Effector memory CD4-positive, alpha-beta T cell (primary cell): ENCODE results near the gene MYO5B.

Experiments used
- DNase-seq, 3 donors: peaks; one replicate each; pipeline ENCODE4 v3.0.0-alpha.2; 2020
- H3K27ac ChIP-seq: 2 replicates; pipeline ENCODE4 v1.7.0; 2013; ENCODE audit warnings: mild to moderate bottlenecking, low read length, moderate library complexity; ENCODE audit not compliant: insufficient read depth, poor library complexity, severe bottlenecking
- H3K27me3 ChIP-seq: replicated peaks from 2 replicates; pipeline ENCODE4 v1.7.0; 2013; ENCODE audit warnings: mild to moderate bottlenecking, low read length; ENCODE audit not compliant: insufficient read depth, control insufficient read depth, poor library complexity, severe bottlenecking
- H3K36me3 ChIP-seq: 2 replicates; pipeline ENCODE4 v1.7.0; 2013; ENCODE audit warnings: mild to moderate bottlenecking, low read length, moderate library complexity; ENCODE audit not compliant: control insufficient read depth, insufficient read depth
- H3K4me1 ChIP-seq: 2 replicates; pipeline ENCODE4 v1.7.0; 2013; ENCODE audit warnings: low read length, mild to moderate bottlenecking; ENCODE audit not compliant: control insufficient read depth, insufficient read depth, poor library complexity, severe bottlenecking
- H3K4me3 ChIP-seq: 2 replicates; pipeline ENCODE4 v1.7.0; 2013; ENCODE audit warnings: low read length, low read depth, mild to moderate bottlenecking; ENCODE audit not compliant: insufficient read depth, poor library complexity, severe bottlenecking
- H3K9me3 ChIP-seq: 2 replicates; pipeline ENCODE4 v1.7.0; 2013; ENCODE audit warnings: mild to moderate bottlenecking, low read length, moderate library complexity; ENCODE audit not compliant: control insufficient read depth

MYO5B gene

GRCh38 chr18:49973592-49973991, 221.4 kb downstream of the MYO5B start:
- Histone ChIP-seq H3K9me3 (no peaks in the 10 kb centered on the region), H3K27ac (no peak overlapping the region), H3K4me3 (no peak overlapping the region), H3K27me3 (peaks cover 2% of the 10 kb centered on the region), H3K36me3 (no peaks in the 10 kb centered on the region), H3K4me1 (no peaks in the 10 kb centered on the region)
- no peak for DNase-seq

- DNase-seq, result no peak
- H3K9me3 ChIP-seq, result no peaks in the 10 kb centered on the region
Observed at GRCh38 chr18:49972535-49972934, 222.4 kb downstream of the MYO5B start.

GRCh38 chr18:49971462-49971861, 223.5 kb downstream of the MYO5B start:
- no peaks in the 10 kb centered on the region for H3K4me1 ChIP-seq
- H3K27me3 ChIP-seq, result peaks cover 2% of the 10 kb centered on the region
- H3K36me3 ChIP-seq, result no peaks in the 10 kb centered on the region
- no peak for DNase-seq
- no peaks in the 10 kb centered on the region for H3K9me3 ChIP-seq
- no peak overlapping the region for H3K4me3 ChIP-seq
- H3K27ac ChIP-seq, result no peak overlapping the region

More at GRCh38 chr18:49972535-49972934, 222.4 kb downstream of the MYO5B start:
- H3K27me3 ChIP-seq, result peaks cover 2% of the 10 kb centered on the region
- H3K4me3 ChIP-seq, result no peak overlapping the region
- no peak overlapping the region for H3K27ac ChIP-seq
- no peaks in the 10 kb centered on the region for H3K4me1 ChIP-seq
- no peaks in the 10 kb centered on the region for H3K36me3 ChIP-seq

GRCh38 chr18:49970319-49970718, 224.6 kb downstream of the MYO5B start:
- H3K9me3 ChIP-seq, result no peaks in the 10 kb centered on the region
- no peaks in the 10 kb centered on the region for H3K4me1 ChIP-seq
- no peak for DNase-seq
- no peaks in the 10 kb centered on the region for H3K36me3 ChIP-seq
- H3K27ac ChIP-seq, result no peak overlapping the region
- no peak overlapping the region for H3K4me3 ChIP-seq
- peaks cover 2% of the 10 kb centered on the region for H3K27me3 ChIP-seq

- H3K4me1 ChIP-seq, result no peaks in the 10 kb centered on the region
- no peaks in the 10 kb centered on the region for H3K36me3 ChIP-seq
- no peak for DNase-seq
- H3K27ac ChIP-seq, result no peak overlapping the region
- H3K9me3 ChIP-seq, result no peaks in the 10 kb centered on the region
- H3K27me3 ChIP-seq, result peaks cover 2% of the 10 kb centered on the region
- H3K4me3 ChIP-seq, result no peak overlapping the region
Observed at GRCh38 chr18:49968644-49969309, 226.2 kb downstream of the MYO5B start.

- Histone ChIP-seq H3K4me1 (no peaks in the 10 kb centered on the region), H3K9me3 (no peaks in the 10 kb centered on the region), H3K4me3 (no peak overlapping the region), H3K27ac (no peak overlapping the region), H3K36me3 (no peaks in the 10 kb centered on the region), H3K27me3 (peaks cover 2% of the 10 kb centered on the region)
- DNase-seq, result no peak
Observed at GRCh38 chr18:49967636-49968313, 227.2 kb downstream of the MYO5B start.

GRCh38 chr18:49967171-49967570, 227.8 kb downstream of the MYO5B start:
- DNase-seq, result no peak
- no peak overlapping the region for H3K4me3 ChIP-seq
- H3K4me1 ChIP-seq, result no peaks in the 10 kb centered on the region
- H3K27ac ChIP-seq, result no peak overlapping the region
- H3K27me3 ChIP-seq, result peaks cover 2% of the 10 kb centered on the region
- H3K9me3 ChIP-seq, result no peaks in the 10 kb centered on the region
- no peaks in the 10 kb centered on the region for H3K36me3 ChIP-seq

GRCh38 chr18:49966090-49966489, 228.9 kb downstream of the MYO5B start:
- DNase-seq, result no peak
- no peaks in the 10 kb centered on the region for H3K36me3 ChIP-seq

GRCh38 chr18:49963217-49963616, 231.7 kb downstream of the MYO5B start:
- H3K36me3 ChIP-seq, result no peaks in the 10 kb centered on the region
- H3K27me3 ChIP-seq, result no peaks in the 10 kb centered on the region
- DNase-seq, result no peak
- H3K4me3 ChIP-seq, result no peak overlapping the region
- no peaks in the 10 kb centered on the region for H3K9me3 ChIP-seq
- no peak overlapping the region for H3K27ac ChIP-seq
- H3K4me1 ChIP-seq, result no peaks in the 10 kb centered on the region

More at GRCh38 chr18:49966090-49966489, 228.9 kb downstream of the MYO5B start:
- Histone ChIP-seq H3K4me3 (no peak overlapping the region), H3K27ac (no peak overlapping the region), H3K9me3 (no peaks in the 10 kb centered on the region), H3K4me1 (no peaks in the 10 kb centered on the region), H3K27me3 (no peaks in the 10 kb centered on the region)

GRCh38 chr18:49961271-49961670, 233.7 kb downstream of the MYO5B start:
- DNase-seq, result no peak
- no peak overlapping the region for H3K27ac ChIP-seq
- no peak overlapping the region for H3K4me3 ChIP-seq
- no peaks in the 10 kb centered on the region for H3K9me3 ChIP-seq
- no peaks in the 10 kb centered on the region for H3K36me3 ChIP-seq
- no peaks in the 10 kb centered on the region for H3K27me3 ChIP-seq
- no peaks in the 10 kb centered on the region for H3K4me1 ChIP-seq
